Amniotic epithelial cell (primary cell): ENCODE results near the gene ARHGAP42.

ENCODE experiments used
- DNase-seq: peaks from one replicate; pipeline ENCODE4 v3.0.0-alpha.2; 2010; ENCODE audit warnings: low read depth

ARHGAP42 gene

DNA sequence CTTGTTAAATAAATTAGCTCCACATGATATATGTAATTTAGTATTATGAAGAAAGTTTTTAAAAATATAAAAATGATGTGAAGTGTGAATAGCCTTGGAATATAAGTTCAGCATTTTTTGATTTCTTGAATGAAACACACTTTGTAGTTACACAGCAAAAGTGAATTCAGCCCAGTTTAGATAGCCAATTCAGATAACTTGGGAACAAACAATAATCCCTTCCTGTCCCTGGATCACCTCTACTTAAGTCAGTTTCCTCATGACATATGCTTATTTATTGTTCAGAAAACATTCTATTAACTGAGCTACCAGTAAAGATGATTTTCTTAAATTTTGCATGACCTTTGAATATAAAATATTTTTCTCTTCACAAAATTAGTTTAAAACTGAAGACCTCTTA is 335.2 kb downstream of the ARHGAP42 start:
- DNase-seq: no peak

DNA sequence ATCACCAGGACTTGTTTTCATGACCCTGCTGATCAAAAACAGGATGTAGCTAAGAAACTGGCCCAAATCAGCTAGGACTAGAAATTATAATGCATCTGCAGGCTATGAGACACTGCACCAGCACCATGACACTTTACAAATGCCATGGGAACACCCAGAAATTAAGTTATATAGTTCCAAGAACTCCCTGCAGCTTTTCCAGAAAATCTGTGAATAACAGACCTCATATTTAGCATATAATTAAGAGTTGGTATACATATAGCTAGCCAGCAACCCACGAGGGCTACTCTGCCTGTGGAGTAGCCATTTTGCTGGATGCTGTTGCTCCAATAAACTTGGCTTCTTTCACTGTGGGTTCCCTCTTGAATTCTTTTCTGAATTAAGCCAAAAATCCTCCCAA is 341.6 kb downstream of the ARHGAP42 start:
- no peak for DNase-seq

DNA sequence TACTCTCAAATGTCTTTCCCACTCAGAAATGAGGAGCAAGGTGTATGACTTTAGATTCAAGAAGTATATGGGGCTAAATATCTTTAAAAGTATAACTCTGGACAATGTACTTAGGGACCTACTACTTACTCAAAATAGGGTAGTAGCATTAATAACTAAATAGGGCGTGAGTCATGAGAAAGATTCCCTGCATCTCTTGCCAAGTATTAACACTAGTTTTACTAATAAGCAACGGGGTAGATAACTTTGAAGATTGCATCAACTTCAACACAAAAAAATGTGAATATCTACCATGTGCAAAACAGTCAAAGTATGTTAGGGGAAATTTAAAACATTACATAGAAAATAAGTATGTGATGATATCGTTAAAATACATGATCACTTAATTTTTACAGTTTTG is 342.9 kb downstream of the ARHGAP42 start:
- DNase-seq: peak; percentile 1

DNA sequence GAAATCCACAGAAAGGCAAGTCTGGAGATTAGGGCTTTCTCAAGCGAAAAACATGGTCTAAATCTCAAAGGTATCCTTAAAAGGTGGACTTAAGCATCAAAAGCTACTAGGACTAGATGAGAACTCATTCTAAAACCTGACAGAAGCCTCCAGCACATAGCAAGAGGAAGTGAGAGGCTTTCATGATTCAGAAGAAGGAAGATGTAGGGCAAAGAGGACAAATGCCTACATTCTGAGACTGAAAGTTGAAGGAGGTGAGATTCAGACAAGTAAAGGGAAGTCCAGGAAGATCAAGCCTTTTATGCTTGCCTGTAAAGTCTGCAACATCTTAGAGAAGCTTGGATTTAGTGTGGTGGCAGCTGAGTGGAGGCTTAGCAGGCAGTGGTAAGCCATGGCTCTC is 343.6 kb downstream of the ARHGAP42 start:
- DNase-seq: no peak

DNA sequence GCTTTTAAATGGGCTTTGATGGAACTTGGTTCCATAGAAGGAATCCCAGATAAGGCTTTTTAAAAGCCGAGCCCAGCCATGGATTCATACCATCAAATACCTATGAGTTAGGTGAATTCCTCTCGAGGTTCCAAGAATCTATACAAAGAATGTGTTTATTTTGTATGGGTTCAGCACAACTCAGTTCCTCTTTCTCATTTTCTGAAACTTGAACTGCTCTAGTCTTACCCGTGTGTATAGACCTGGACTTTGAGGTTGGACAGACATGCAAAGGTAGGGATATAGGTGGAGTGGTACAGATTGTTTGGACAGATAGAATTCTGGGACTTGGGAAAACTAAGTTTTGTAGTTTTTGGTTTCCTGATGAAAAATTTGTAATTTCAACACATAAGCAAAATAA is 344.6 kb downstream of the ARHGAP42 start:
- no peak for DNase-seq

DNA sequence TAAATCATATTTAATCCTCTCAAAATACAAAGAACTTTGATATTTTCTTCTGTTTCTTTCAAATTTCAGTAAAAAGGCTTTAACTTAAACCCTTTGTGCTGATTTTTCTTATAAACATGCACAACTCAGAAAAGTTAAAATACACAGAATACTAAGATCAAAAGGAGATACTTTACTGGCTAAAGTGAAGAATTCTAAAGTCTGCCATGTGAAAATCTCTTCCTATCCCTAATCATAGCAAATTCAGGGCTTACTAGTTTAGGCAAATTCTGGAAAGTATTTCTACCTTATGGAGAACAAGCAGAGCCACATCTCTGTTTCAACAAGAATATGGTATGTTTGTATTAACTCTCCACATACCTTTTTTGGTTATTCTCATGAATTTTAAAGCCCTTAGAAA is 345.9 kb downstream of the ARHGAP42 start:
- no peak for DNase-seq

DNA sequence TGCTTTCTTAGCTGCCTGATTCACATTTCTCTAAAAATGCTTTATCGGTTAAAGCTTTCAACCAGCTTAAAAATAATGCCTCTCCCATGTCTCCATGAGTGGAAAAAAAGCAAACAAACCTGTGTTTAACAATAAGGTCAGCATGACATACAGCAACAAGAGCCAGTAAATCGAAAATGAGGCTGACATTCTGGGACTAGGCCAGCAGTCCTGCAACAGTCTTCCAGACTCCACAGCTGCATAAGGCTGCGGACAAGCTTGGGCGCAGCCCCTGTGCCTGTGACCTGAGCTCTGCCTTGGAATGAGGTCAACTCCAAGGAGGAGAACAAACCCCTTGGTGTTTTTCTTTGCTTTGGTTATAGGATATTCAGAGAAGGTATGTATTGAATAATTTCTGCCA is 347.0 kb downstream of the ARHGAP42 start:
- DNase-seq: peak; percentile 2

DNA sequence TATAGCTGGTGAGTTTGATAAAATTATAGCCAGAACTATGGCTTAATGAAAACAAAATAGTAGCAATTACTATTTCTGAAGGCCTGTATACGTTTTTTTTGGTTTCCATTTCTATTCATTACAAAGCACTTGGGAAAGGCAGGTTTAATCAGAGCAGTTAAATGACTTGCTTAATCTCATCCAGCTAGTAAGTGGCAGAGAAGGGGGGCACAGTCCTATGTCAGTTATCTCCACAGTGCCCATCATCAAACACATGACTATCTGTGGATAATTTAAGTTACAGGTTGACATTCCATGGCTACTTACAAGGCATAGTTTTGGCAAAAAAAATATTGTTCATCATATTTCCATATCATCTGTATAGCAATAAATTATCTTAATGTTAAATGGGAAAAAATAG is 348.8 kb downstream of the ARHGAP42 start:
- no peak for DNase-seq
